OCI-LY1 (cell line): Measurements from ENCODE around the gene CCDC85C.

Source experiments
- H2AFZ ChIP-seq: fragments of 200-600 bp; sonication (generic), shearing (Covaris generic); 2 replicates; pipeline ENCODE4 v1.6.0; 2014; ENCODE audit warnings: antibody characterized with exemption, mild to moderate bottlenecking, low read length
- H3F3A ChIP-seq: fragments of 200-600 bp; sonication (generic), shearing (Covaris generic); 2 replicates; pipeline ENCODE4 v1.6.0; 2014; ENCODE audit warnings: mild to moderate bottlenecking, antibody characterized with exemption, low read length, moderate library complexity; ENCODE audit not compliant: insufficient read depth
- H3K27ac ChIP-seq: fragments of 200-600 bp; sonication (generic); 2 replicates; pipeline ENCODE4 v1.5.1; 2014; ENCODE audit warnings: low read length, mixed run types, mild to moderate bottlenecking, low read depth; ENCODE audit not compliant: poor library complexity, severe bottlenecking
- H3K27me3 ChIP-seq: fragments of 200-600 bp; sonication (generic); 2 replicates; pipeline ENCODE4 v1.6.0; 2014; ENCODE audit warnings: antibody characterized with exemption, mild to moderate bottlenecking, low read length, moderate library complexity; ENCODE audit not compliant: insufficient read depth
- H3K36me3 ChIP-seq: fragments of 200-600 bp; sonication (generic); 2 replicates; pipeline ENCODE4 v1.6.1; 2014; ENCODE audit warnings: mild to moderate bottlenecking, antibody characterized with exemption, low read length, moderate library complexity, mixed read lengths; ENCODE audit not compliant: insufficient read depth
- H3K4me1 ChIP-seq: fragments of 200-600 bp; sonication (generic); 2 replicates; pipeline ENCODE4 v1.5.1; 2014; ENCODE audit warnings: mild to moderate bottlenecking, low read length, moderate library complexity; ENCODE audit not compliant: insufficient read depth, severe bottlenecking
- H3K4me2 ChIP-seq: fragments of 200-600 bp; sonication (generic), shearing (Covaris generic); 2 replicates; pipeline ENCODE4 v1.6.1; 2014; ENCODE audit warnings: low read length
- H3K4me3 ChIP-seq: fragments of 200-600 bp; sonication (generic); 2 replicates; pipeline ENCODE4 v1.5.1; 2014; ENCODE audit warnings: low read length, low read depth, mild to moderate bottlenecking, mixed read lengths; ENCODE audit not compliant: poor library complexity, severe bottlenecking
- H3K79me2 ChIP-seq: fragments of 200-600 bp; shearing (Covaris generic); 2 replicates; pipeline ENCODE4 v1.6.1; 2016; ENCODE audit warnings: mixed run types, low read length, mixed read lengths; ENCODE audit not compliant: insufficient read depth
- H3K9ac ChIP-seq: fragments of 200-600 bp; sonication (generic), shearing (Covaris generic); 2 replicates; pipeline ENCODE4 v1.6.1; 2014; ENCODE audit warnings: mild to moderate bottlenecking, low read length, mixed read lengths
- H3K9me2 ChIP-seq: fragments of 200-600 bp; sonication (generic), shearing (Covaris generic); 2 replicates; pipeline ENCODE4 v1.6.1; 2014; ENCODE audit warnings: low read depth, mild to moderate bottlenecking, low read length, mixed read lengths
- H3K9me3 ChIP-seq: fragments of 200-600 bp; shearing (Covaris generic); 2 replicates; pipeline ENCODE4 v1.6.1; 2014; ENCODE audit warnings: low read length, mixed read lengths
- H4K20me1 ChIP-seq: fragments of 200-600 bp; sonication (generic), shearing (Covaris generic); 2 replicates; pipeline ENCODE4 v1.6.0; 2016; ENCODE audit warnings: mild to moderate bottlenecking, low read length; ENCODE audit not compliant: insufficient read depth
- CTCF ChIP-seq: fragments of 200-600 bp; sonication (generic), shearing (Covaris generic); IDR thresholded peaks from 2 replicates; pipeline ENCODE4 v1.5.1; 2017; ENCODE audit warnings: mild to moderate bottlenecking, antibody characterized with exemption, low read length, moderate library complexity, mixed read lengths
- EZH2 ChIP-seq: fragments of 200-600 bp; sonication (generic), shearing (Covaris generic); IDR thresholded peaks from 2 replicates; pipeline ENCODE4 v1.8.0; 2017; ENCODE audit warnings: borderline replicate concordance, mixed run types, mild to moderate bottlenecking, antibody characterized with exemption, low read length, moderate library complexity, mixed read lengths

The CCDC85C gene

GRCh38 chr14:99534863-99535262 lies 69.1 kb downstream of the CCDC85C start:
- H3K36me3 ChIP-seq, result no peaks in the 10 kb centered on the region
- H2AFZ ChIP-seq, result no peak overlapping the region
- no peak overlapping the region for H3K27ac ChIP-seq
- TF ChIP-seq EZH2 (no peak), CTCF (no peak)
- H4K20me1 ChIP-seq, result no peaks in the 10 kb centered on the region
- no peaks in the 10 kb centered on the region for H3K4me1 ChIP-seq
- no peaks in the 10 kb centered on the region for H3K79me2 ChIP-seq
- H3K4me2 ChIP-seq, result no peak overlapping the region
- H3K9me3 ChIP-seq, result no peaks in the 10 kb centered on the region
- no peaks in the 10 kb centered on the region for H3K9me2 ChIP-seq
- H3K27me3 ChIP-seq, result no peaks in the 10 kb centered on the region
- H3K9ac ChIP-seq, result no peak overlapping the region
- H3F3A ChIP-seq, result no peaks in the 10 kb centered on the region
- no peak overlapping the region for H3K4me3 ChIP-seq

- Histone ChIP-seq H4K20me1 (no peaks in the 10 kb centered on the region), H2AFZ (no peak overlapping the region), H3K9me2 (no peaks in the 10 kb centered on the region), H3K27me3 (no peaks in the 10 kb centered on the region), H3K36me3 (no peaks in the 10 kb centered on the region), H3K9me3 (no peaks in the 10 kb centered on the region), H3K9ac (no peak overlapping the region), H3K79me2 (no peaks in the 10 kb centered on the region), H3K27ac (no peak overlapping the region), H3K4me1 (no peaks in the 10 kb centered on the region), H3K4me3 (no peak overlapping the region), H3K4me2 (no peak overlapping the region), H3F3A (no peaks in the 10 kb centered on the region)
- TF ChIP-seq EZH2, result no peak
Observed at GRCh38 chr14:99534333-99534732, 69.7 kb downstream of the CCDC85C start.

GRCh38 chr14:99532310-99532709 lies 71.7 kb downstream of the CCDC85C start:
- no peaks in the 10 kb centered on the region for H3K36me3 ChIP-seq
- H3K4me3 ChIP-seq, result no peak overlapping the region
- H2AFZ ChIP-seq, result no peak overlapping the region
- H4K20me1 ChIP-seq, result no peaks in the 10 kb centered on the region
- no peaks in the 10 kb centered on the region for H3K27me3 ChIP-seq
- no peaks in the 10 kb centered on the region for H3K4me1 ChIP-seq
- no peaks in the 10 kb centered on the region for H3F3A ChIP-seq
- H3K9ac ChIP-seq, result no peak overlapping the region
- H3K27ac ChIP-seq, result no peak overlapping the region
- H3K4me2 ChIP-seq, result no peak overlapping the region
- no peaks in the 10 kb centered on the region for H3K9me3 ChIP-seq
- TF ChIP-seq EZH2, result no peak
- no peak for TF ChIP-seq CTCF
- no peaks in the 10 kb centered on the region for H3K9me2 ChIP-seq
- no peaks in the 10 kb centered on the region for H3K79me2 ChIP-seq

GRCh38 chr14:99531251-99532096 lies 72.5 kb downstream of the CCDC85C start:
- Histone ChIP-seq H3K9me3 (no peaks in the 10 kb centered on the region), H3K4me2 (no peak overlapping the region), H3K79me2 (no peaks in the 10 kb centered on the region), H4K20me1 (no peaks in the 10 kb centered on the region), H3K9me2 (no peaks in the 10 kb centered on the region), H3K9ac (no peak overlapping the region), H3K4me3 (no peak overlapping the region), H3K27ac (no peak overlapping the region), H3K27me3 (no peaks in the 10 kb centered on the region), H3K36me3 (no peaks in the 10 kb centered on the region), H2AFZ (no peak overlapping the region), H3F3A (no peaks in the 10 kb centered on the region), H3K4me1 (no peaks in the 10 kb centered on the region)
- no peak for TF ChIP-seq EZH2
- TF ChIP-seq CTCF, result no peak
